Measurements from ENCODE around the gene USP49.

DNA sequence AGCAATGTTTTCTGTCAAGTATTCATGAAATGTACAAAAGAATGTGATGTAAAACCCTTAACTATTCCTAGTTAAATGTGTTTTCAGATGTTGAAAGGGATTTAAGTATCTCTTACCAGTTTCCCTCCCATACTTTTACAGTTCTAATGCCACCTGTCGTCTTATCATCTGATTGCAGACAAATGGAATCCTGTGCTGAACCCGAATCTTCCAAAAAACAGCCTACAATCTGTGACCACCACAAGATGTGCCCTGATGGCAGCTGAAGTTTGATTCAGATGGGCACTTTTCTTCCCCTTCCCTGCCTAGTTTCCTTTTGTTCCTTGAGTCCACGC is 105.8 kb downstream of the USP49 start:
- TF ChIP-seq, protein P1, sequence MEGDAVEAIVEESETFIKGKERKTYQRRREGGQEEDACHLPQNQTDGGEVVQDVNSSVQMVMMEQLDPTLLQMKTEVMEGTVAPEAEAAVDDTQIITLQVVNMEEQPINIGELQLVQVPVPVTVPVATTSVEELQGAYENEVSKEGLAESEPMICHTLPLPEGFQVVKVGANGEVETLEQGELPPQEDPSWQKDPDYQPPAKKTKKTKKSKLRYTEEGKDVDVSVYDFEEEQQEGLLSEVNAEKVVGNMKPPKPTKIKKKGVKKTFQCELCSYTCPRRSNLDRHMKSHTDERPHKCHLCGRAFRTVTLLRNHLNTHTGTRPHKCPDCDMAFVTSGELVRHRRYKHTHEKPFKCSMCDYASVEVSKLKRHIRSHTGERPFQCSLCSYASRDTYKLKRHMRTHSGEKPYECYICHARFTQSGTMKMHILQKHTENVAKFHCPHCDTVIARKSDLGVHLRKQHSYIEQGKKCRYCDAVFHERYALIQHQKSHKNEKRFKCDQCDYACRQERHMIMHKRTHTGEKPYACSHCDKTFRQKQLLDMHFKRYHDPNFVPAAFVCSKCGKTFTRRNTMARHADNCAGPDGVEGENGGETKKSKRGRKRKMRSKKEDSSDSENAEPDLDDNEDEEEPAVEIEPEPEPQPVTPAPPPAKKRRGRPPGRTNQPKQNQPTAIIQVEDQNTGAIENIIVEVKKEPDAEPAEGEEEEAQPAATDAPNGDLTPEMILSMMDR (conservative IDR thresholded peaks at IDR 0.05; ENCODE audit: low read depth, low read length), result no peak
- TF ChIP-seq BHLHE40 (IDR thresholded peaks at IDR 0.05; ENCODE audit: low read depth, low read length), result no peak
- no peak for TF ChIP-seq RAD21 (IDR thresholded peaks at IDR 0.05; ENCODE audit: low read length)
- no peak for TF ChIP-seq MAFK (IDR thresholded peaks at IDR 0.05; ENCODE audit: low read depth, low read length)
- no peak for TF ChIP-seq RCOR1 (IDR thresholded peaks at IDR 0.05; ENCODE audit: insufficient replicate concordance, low read length)
- no peak for TF ChIP-seq CEBPB (IDR thresholded peaks at IDR 0.05; ENCODE audit: low read depth, low read length)
- no peak for TF ChIP-seq SMC3 (IDR thresholded peaks at IDR 0.05; ENCODE audit: low read depth, low read length)
- no peak for TF ChIP-seq FOS (IDR thresholded peaks at IDR 0.05; ENCODE audit: low read depth, low read length)
- no peak for TF ChIP-seq MXI1 (IDR thresholded peaks at IDR 0.05; ENCODE audit: borderline replicate concordance, low read depth, low read length)

All from IMR-90 (cell line).